GM21576 (cell line): ENCODE results near the gene ZNF200.
A peak's percentile ranks its signal among the peaks of the same experiment; 100 is the strongest.
"Not testable (repeated sequence)": the region's sequence is repeated elsewhere in the genome, so short reads cannot be mapped to it uniquely, and the experiment has no call there.

ENCODE experiments used
- ATAC-seq: cut with Tn5 transposase; IDR thresholded peaks from one replicate; pipeline ENCODE4 v1.9.1; 2021; ENCODE audit warnings: mild to moderate bottlenecking, moderate library complexity; ENCODE audit not compliant: unreplicated experiment

Gene ZNF200

GRCh38 chr16:3254309-3254708, 19.4 kb upstream of the ZNF200 start:
- no peak for ATAC-seq

DNA sequence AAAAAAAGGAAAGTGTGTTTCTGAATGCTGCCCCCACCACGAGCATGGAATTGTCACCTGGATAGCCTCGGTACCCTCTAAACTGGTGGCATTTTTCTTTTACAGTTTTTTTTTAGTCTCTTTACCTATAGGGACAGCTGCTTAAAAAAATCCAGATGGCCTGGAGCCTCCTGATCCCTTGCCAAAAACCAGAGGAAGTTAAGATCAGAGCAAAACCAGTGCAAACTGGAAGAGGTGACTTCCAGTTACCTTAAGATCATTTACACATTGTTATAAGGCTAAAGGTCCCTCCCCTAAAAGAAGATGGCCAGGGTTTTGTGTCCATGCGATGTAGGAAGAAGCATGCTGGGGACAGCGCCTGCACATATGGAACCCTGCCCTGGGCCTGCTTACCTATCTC, 18.0 kb upstream of the ZNF200 start:
- no peak for ATAC-seq

- no peak for ATAC-seq
Observed at GRCh38 chr16:3249451-3249850, 14.5 kb upstream of the ZNF200 start.

GRCh38 chr16:3249020-3249419, 14.1 kb upstream of the ZNF200 start:
- no peak for ATAC-seq

DNA sequence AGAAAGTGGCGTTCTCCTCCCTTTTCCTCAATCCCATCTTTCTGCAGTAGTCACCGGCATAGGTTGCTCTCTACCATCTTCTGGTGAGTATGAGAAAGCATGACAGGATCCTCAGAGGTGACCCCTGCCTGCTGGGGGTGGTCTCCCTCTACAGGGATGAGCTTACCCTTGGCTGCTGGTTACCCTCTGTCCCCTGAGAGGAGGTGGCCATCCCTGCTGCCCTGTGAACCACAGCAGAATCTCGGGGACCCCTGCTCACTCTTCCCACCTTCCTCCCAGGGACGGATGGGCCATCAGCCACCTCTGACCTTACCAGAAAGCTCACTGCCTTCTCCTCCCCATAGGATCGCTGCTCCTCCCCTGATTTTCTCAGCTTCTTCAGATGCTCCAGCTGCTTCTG, 13.6 kb upstream of the ZNF200 start:
- ATAC-seq = no peak

GRCh38 chr16:3246876-3247275, 11.9 kb upstream of the ZNF200 start:
- ATAC-seq = no peak

DNA sequence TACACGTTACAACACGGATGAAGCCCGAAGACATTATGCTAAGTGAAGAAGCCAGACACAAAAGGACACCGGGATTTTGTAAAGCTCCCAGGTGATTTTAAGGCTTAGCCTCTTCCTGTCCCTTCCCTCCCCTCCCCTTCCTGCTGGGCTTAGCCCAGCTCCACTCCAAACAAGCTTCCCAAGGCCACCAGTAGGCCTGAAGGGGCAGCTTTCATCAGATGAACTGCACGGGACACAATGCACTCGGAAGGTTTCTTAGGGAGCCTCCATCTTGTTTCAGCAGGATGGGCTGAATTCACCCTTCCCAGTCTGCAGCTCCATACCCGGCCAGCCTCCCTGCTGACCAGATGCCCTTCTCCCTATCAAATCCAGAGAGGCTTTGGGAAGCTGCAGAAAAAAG, 11.0 kb upstream of the ZNF200 start:
- no peak for ATAC-seq

DNA sequence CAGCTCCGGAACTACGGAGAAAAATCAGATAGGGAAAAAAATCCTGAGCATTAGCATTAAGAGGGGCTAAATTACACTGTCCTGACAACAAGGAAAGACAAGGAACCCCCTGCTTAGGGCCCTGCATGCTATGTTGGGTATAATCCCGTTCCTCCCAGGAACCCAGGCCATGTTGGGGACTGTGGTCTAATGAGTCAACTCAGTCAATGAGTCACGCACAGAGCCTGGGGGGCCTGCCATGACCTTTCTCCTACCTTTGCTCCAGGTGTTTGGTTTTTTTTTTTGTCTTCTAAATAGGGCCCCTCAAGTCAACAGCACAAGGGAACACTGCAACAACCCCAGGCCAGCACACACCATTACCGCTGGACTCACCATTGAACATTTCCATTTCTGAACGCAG, 8.9 kb upstream of the ZNF200 start:
- no peak for ATAC-seq

GRCh38 chr16:3242709-3243108, 7.8 kb upstream of the ZNF200 start:
- no peak for ATAC-seq

GRCh38 chr16:3241761-3242160, 6.8 kb upstream of the ZNF200 start:
- no peak for ATAC-seq

- ATAC-seq = no peak
Observed at GRCh38 chr16:3235856-3236669, 1.1 kb upstream of the ZNF200 start.

DNA sequence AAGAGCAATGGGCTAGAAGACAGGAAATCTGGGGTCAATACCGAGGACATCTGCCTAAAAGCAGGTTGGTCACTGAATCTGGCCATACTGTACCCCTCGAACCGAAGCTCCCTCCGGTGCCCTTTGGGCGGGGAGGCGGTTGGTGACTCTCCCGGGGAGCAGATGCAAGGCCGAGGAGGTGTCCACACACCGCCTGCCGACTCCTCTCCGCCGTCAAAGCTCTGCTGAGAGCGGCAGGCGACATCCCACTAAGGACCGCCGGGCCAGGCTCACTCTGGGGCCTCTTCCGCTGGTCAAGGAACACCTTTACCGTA, 458 bp downstream of the ZNF200 start:
- ATAC-seq = peak; percentile 29

DNA sequence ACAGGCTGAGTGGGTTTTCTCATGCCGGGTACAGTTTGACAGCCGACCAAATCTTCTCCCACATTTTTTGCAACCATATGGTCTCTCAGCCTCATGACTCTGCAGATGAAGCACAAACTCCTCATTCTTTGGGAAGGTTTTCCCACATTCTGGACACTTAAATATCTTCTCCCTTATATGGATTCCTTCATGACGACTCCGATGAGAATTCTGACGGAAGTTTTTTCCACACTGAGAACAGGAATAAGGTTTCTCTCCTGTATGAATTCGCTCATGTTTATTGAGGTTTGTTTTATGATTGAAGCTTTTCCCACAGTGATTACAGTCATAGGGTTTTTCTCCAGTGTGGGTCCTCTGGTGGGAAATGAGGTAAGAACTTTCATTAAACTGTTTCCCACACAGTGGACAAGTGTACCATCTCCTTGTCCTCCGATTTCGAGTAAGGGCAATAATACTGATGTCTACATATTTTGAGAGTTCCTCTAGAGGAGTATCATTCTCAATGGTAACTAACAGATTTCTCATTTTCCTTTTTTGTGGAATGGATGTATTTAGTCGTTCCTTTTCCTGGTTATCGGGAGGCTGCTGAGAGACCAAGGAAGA, 10.9 kb downstream of the ZNF200 start:
- ATAC-seq = no peak

DNA sequence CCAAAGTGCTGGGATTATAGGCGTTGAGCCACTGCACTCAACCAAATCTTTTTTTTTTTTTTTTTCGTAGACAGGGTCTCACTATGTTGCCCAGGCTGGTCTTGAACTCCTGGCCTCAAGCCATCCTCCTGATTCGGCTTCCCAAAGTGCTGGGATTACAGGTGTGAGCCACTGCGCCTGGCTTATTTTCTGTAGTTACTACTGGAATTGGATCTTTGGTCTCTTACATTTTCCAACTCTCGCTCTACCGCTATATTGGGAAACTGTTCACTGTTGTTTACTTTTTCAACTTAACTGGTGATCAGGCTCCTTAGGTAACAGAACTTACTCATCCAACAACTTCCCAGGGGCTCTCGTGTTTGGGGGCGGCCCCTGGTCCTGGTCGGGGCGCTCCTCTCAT, 14.1 kb downstream of the ZNF200 start:
- ATAC-seq = no peak

GRCh38 chr16:3216263-3216640, 18.7 kb downstream of the ZNF200 start:
- no peak for ATAC-seq

DNA sequence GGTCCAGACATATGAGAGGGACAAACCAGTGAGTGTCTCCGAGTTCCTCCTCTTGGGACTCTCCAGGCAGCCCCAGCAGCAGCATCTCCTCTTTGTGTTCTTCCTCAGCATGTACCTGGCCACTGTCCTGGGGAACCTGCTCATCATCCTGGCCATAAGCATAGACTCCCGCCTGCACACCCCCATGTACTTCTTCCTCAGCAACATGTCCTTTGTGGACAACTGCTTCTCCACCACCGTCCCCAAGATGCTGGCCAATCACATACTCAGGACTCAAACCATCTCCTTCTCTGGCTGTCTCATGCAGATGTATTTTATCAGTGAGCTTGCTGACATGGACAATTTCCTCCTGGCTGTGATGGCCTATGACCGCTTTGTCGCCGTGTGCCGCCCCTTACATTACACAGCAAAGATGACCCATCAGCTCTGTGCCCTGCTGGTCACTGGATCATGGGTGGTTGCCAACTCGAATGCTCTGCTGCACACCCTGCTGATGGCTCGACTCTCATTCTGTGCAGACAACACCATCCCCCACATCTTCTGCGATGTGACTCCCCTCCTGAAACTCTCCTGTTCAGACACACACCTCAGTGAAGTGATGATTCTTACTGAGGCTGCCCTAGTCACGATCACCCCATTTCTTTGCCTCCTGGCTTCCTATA, 19.2 kb downstream of the ZNF200 start:
- ATAC-seq = no peak

DNA sequence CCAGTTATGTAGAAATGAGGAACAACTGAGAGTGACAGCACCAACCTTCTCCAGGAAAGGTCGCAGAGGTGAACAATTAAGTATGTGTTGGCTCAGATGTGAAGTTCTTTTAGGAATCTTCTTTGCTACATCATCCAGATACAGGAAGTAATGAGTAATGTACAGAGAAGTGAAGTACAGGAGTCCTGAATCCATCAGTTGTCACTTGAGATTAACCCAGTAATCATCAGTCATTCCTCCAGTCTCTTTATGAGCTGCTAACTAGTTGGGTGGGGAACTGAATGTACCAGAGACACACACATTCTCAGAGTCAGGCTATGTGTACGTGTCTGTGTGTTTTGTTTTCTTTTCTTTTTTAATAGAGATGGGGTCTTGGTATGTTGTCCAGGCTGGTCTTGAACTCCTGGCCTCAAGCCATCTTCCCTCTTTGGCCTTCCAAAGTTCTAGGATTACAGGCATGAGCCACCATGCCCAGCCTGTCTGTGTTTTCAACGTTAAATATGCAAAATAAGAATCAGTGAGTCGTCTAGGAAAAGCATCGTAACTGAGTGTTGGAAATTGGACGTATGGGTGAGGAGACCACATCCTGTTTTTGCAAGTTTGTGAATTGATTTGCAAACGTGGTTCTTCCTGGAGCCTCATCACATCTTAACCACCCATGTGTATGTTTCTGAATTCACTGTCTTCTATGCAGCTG, 19.9 kb downstream of the ZNF200 start:
- ATAC-seq = no peak

DNA sequence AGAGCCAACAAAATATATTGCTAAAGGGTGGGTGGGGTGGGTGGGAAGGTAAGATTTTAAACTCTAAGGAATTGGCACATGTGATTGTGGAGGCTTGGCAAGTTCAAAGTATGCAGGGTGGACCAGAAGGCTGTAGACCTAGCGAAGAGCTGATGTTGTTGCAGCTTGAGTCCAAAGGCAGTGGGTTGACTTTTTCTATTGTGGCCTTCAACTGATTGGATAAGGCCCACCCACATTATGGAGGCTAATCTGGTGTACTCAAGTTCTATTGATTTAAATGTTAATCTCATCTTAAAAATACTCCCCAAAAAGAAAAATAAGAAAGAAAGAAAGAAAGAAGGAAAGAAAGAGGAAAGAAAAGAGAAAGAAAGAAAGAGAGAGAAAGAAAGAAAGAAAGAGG, 22.4 kb downstream of the ZNF200 start:
- ATAC-seq = no peak

DNA sequence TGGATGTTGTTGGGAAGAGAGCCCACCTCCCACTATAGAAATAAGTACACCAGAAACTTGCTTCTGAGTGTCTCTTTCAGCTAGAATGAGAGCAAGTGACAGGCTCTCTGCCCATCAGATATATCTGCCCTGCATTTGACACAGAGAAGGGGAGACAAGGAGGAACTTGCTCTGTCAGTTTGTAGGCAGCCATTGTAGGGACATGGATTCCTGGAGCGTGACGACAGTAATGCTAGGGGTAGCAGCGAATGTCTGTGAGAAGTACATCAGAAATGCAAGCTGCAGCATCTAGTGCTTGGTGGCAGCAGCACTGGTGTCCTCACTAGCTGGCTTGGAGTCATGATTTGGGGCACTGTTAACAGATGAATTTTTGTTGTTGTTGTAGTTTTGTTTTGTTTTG, 23.0 kb downstream of the ZNF200 start:
- no peak for ATAC-seq

DNA sequence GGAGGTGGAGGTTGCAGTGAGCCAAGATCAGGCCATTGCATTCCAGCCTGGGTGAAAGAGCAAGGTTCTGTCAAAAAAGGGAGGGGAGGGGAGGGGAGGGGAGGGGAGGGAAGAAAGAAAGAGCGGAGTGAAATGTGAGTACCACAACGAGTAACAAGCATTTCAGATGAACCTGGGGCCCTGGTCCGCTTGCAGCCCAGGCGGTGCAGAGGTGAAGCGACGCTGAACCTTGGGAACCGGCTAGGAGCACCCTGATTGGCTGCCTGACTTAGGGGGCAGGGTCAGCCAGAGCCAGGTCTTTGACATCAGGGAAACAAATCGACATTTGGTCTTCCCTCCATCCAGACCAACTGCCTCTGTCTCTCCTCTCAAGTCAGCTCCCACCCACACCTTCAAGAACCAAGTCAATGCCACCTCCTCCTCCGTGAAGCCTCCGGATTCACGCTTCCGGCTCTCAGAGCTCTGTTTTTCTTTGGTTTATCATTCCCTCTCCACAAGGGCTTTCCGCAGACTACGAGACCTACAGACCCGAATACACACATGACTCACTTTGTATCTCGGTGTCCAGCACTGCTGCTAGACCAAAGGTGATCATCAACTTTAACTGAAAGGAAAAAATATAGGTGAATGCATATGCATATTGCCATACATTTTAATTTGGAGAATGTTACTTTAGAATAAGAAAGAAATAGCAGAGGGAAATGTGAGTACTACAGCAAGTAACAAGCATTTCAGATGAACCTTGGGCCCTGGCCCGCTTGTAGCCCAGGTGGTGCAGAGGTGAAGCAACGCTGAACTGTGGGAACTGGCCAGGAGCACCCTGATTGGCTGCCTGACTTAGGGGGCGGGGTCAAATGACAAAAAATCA, 27.6 kb downstream of the ZNF200 start:
- no peak for ATAC-seq

DNA sequence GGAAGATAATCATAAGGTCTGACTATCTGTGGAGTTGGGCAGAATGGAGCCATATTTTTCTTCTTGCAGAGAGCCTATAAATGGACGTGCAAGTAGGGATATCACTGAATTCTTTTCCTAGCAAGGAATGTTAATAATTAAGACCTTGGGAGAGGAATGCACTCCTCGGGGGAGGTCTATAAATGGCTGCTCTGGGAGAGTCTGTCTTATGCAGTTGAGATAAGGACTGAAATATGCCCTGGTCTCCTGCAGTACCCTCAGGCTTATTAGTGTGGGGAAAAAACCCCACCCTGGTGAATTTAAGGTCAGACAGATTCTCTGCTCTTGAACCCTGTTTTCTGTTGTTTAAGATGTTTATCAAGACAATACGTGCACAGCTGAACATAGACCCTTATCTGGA, 29.0 kb downstream of the ZNF200 start:
- ATAC-seq = not testable (repeated sequence)
